NCI-H226 (cell line): ENCODE data around the gene CYRIA.

Experiments used
- DNase-seq: peaks from one replicate; pipeline ENCODE4 v3.0.0-alpha.2; 2015

Gene CYRIA

GRCh38 chr2:16649353-16650286 is 16.0 kb downstream of the CYRIA start:
- DNase-seq = no peak

- DNase-seq = no peak
These were observed 17.5 kb downstream of the CYRIA start for GRCh38 chr2:16647992-16648617.

DNA sequence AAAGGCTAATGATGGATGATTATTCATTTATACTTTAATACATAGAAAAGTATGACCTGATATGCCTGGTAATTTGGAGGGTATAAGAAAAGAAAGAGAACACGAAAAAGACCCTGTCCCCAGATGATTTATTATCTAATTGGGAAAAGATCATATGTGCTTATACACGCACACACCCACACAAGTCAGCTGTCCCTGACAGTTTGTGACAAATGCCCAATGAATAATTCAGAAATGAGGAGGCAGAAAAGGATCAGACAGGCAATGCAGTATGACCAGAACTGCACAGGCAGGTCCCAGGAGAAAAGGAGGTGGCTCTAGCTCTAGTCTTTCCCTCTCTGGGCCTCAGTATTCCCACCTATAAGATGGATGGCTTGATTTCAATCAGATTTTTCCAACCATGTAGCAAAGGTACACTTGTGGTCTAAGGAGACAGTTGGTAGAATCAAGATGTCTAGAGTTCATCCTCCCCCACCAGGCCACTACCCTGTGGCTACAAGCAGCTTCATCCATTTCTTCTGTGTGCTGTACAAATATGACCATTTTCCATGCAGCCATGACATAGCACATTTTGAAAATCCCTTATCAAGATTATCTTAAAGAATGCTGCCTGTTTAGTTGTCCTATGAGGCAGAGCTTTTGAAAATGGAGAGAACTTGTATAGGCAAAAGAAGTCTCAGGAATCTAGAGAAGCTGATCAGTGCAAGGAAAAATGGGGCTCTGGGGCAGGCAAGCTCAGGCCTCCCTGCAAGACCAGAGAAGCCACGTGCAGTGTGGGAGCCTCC is 19.7 kb downstream of the CYRIA start:
- no peak for DNase-seq

- no peak for DNase-seq
These were observed 20.5 kb downstream of the CYRIA start for GRCh38 chr2:16645088-16645487.

- peak; percentile 33 for DNase-seq
These were observed 21.3 kb downstream of the CYRIA start for GRCh38 chr2:16644221-16644925.

- peak; percentile 72 for DNase-seq
These were observed 22.5 kb downstream of the CYRIA start for GRCh38 chr2:16643099-16643498.

DNA sequence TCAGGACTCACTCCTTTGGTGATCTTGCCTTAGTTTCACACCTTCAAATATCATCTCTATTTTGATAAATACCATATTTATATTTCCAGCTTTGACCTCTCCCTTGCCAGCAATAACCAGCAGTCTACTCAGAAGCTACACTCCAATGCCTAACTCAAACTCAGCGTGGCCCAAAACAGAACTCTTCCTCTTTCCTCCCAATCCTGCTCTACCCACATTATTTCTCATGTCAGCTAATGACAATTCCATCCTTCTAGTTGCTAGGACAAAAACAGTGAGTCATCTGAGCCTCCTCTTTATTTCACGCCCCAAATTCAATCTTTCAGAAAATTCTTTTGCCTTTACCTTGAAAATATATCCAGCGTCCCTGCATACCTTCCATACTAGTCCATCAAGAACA is 23.5 kb downstream of the CYRIA start:
- no peak for DNase-seq

GRCh38 chr2:16641509-16641908 is 24.1 kb downstream of the CYRIA start:
- DNase-seq = no peak

- DNase-seq = peak; percentile 35
These were observed 24.8 kb downstream of the CYRIA start for GRCh38 chr2:16640867-16641266.

DNA sequence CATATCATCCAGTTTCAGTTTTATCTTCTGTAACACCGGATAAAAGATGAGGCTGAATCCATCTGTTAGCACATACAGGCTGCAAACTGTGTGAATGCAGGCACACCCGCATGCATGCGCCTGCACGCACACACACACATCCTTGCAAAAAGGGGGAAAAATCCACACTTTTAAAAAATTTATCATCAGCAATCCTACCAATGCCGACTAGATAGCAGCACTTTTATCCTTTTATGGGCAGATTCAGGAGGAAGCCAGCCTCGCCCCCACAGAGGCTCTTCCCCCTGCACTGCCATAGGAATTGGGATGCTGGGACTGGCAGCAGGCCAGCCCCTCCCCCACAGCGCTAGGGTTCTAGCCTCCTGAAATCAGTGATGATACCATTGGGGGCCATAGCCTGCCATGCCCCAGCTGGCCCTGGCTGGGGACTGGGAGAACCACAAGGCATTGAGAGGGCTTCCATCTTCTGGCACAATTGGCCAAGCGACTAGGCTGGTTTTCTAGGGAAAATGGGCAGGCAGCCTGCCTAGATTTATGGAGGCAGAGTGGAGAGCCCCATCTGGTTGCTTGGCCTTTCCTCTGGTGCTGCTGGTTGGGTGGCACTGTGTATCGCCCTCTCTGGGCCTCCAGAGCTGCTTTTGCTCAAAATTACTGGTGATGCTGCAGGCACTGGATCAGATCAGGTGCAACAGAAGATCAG is 25.5 kb downstream of the CYRIA start:
- no peak for DNase-seq

DNA sequence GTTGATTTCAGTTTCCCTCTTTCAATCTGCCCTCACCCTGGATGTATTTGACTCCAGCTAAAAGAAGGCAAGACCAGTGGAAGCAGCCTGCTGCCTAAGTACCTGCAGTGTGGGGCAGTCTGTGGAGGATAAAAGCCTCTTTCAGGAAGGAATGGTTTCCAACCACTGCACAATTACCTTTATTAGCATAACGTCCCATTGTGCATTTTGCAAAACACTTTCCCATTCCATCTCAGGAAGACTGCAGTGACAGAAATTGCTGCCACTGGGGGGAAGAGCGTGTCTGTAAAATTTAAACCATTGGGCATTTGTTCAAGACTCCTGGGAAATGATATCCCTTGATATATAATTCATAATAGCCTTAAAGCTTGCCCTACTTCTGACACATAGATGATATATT is 26.2 kb downstream of the CYRIA start:
- DNase-seq = no peak

GRCh38 chr2:16638946-16639345 is 26.7 kb downstream of the CYRIA start:
- DNase-seq = no peak

- no peak for DNase-seq
These were observed 28.3 kb downstream of the CYRIA start for GRCh38 chr2:16637304-16637703.

DNA sequence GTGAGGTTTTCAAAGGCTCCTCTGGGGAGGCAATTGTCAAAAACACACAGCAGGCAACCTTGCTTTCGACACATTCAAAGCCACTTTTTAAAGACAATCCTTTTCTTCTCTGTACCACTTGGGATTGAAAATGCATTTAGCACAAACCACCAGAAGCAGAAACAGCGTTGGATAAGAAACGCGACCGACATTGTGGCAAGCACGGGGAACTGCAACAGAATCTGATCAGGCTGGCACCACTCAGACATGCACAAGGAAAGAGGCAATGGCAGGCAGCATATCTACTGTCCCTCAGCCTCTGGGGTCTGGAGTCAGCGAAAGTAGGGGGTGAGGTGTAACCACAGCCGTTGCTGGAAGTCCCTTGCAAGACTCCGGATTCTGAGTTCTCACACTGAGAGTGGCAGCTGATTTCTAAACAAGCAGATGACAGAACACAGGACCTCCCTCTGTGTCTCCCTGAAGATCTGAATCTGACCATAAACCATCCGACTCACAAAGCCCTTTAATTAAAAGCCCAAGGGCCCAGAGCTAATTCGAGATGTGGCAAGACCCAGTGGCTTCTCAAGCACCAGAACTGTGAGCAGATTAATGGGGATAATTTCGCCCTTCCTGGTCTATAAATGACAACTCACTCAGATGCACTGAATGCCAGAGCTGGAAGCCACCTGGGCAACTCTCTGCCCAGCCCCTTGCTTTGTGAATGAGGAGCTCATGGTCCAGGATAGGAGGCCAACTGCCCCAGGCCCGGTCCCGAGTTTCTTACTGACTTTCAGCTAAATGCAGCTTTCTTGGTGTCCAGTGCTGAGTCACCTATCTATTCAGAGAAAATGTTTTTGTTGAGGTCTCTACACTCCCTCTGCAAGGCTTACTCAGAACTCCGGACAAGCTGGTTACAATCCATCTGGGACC is 29.6 kb downstream of the CYRIA start:
- peak; percentile 32 for DNase-seq

GRCh38 chr2:16633621-16634430 is 31.8 kb downstream of the CYRIA start:
- DNase-seq = peak; percentile 99

- DNase-seq = no peak
These were observed 33.0 kb downstream of the CYRIA start for GRCh38 chr2:16632598-16632997.

DNA sequence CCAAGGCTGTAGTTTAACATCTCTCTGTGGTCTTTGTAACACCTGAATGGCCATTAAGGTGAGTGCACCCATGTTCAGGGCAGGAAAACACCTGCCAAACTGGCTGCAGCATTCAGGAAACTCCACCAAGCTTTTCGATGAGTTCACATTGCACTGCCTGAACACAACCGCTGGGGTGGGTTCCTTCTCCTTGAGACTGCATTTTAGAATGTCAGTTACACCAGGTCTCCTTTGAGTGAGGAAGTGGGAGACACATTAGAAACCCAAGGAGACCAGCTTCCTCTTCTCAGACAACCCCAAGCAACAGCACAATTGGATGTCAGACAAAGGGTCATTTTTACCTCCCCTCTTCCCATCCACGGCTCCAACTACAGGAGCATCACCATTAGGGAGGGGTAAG is 35.2 kb downstream of the CYRIA start:
- no peak for DNase-seq

DNA sequence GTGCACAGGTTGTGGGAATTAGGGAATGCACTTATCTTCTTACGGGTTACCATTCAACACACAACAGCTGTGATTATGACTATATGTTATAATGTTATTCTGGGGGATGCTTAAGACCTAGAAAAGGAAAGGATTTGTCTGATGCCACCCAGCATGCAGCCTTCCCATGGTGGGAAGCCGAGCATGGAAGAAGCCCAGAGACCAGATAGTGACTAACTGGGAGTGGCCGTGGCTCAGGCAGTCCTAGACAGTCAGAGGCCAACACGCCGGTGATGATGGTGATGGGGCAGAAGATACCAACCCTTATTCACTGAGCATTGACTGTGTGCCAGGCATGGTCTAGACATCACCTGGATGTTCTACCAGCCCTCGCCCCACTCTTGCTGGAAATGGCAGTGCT is 35.9 kb downstream of the CYRIA start:
- no peak for DNase-seq

- DNase-seq = no peak
These were observed 36.6 kb downstream of the CYRIA start for GRCh38 chr2:16629044-16629443.

DNA sequence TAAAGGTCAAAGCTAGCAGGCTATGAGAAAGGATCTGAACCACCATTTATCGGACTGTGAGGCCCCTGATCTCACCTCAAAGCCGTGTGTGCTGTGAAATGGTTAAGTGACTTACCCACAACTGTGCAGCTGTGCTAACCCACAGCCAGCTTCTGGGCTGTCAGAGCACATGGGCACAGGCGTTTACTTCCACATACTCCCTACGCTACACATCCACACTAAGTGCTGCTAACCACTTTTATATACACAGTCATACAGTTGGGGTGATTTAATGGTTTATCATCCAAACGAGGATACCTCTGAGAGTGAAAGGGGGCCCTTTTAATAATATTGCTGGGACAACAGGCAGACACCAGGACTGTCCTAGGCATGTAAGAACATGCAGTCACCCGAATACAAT is 37.3 kb downstream of the CYRIA start:
- DNase-seq = no peak
